ENCODE measurements around the gene CPNE9. TPM values are rescaled to one million over a fixed set of nuclear protein-coding genes. Genes with fewer than 3 reads are reported as not detected.

The CPNE9 gene
- total RNA-seq, 1 donor from 2014 or later: 0.42 TPM

DNA sequence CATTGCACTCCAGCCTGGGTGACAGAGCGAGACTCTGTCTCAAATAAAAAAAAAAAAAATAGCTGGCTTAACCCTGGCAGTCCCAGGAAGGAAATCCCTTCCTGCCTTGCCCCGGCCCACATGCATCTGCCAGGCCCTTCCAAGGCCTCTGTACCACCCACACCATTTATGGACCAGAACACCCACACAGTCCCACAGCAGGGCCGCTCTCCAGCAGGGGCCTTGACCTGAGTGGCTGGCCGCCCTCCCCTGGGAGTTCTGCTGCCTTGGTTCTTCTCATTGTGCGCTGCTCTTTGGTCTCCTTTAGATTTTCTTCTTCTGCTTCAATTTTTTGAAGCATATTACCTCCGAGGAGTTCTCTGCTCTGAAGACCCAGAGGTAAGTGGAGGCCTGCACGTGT is 16.1 kb upstream of the CPNE9 start:
- Mint-ChIP-seq H3K9me3 (no peaks in the 10 kb centered on the region), H3K36me3 (peaks cover 13% of the 10 kb centered on the region), H3K27ac (no peak overlapping the region), H3K27me3 (ENCODE audit: low read depth) (no peaks in the 10 kb centered on the region), H3K4me1 (peaks cover 16% of the 10 kb centered on the region), H3K4me3 (no peak overlapping the region)
- no peak for DNase-seq (ENCODE audit: low spot score in 2 of 2, unreplicated experiment in 2 of 2)
- TF ChIP-seq, protein P1, sequence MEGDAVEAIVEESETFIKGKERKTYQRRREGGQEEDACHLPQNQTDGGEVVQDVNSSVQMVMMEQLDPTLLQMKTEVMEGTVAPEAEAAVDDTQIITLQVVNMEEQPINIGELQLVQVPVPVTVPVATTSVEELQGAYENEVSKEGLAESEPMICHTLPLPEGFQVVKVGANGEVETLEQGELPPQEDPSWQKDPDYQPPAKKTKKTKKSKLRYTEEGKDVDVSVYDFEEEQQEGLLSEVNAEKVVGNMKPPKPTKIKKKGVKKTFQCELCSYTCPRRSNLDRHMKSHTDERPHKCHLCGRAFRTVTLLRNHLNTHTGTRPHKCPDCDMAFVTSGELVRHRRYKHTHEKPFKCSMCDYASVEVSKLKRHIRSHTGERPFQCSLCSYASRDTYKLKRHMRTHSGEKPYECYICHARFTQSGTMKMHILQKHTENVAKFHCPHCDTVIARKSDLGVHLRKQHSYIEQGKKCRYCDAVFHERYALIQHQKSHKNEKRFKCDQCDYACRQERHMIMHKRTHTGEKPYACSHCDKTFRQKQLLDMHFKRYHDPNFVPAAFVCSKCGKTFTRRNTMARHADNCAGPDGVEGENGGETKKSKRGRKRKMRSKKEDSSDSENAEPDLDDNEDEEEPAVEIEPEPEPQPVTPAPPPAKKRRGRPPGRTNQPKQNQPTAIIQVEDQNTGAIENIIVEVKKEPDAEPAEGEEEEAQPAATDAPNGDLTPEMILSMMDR (IDR thresholded peaks at IDR 0.05; ENCODE audit: unreplicated experiment): no peak

DNA sequence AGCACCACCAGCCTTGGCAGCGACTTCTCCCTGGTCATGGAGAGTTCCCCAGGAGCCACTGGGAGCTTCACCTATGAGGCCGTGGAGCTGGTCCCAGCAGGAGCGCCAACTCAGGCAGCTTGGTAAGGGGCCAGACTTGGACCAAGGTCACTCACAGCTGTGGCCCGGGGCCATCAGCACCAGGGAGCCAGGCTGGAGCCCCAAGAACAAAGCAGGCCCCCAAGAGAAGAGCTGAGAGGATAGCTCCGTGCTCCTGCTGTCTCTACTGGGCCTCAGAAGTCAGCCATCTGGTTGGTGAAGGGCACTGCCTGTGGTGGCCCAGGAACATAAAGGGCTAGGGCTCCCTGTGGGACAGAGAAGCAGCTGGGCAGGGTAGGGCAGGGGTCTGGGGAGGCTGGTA is 14.7 kb upstream of the CPNE9 start:
- H3K4me3 Mint-ChIP-seq: no peak overlapping the region
- peaks cover 17% of the 10 kb centered on the region for H3K36me3 Mint-ChIP-seq
- H3K27ac Mint-ChIP-seq: no peak overlapping the region
- DNase-seq (ENCODE audit: low spot score in 2 of 2, unreplicated experiment in 2 of 2): no peak
- H3K27me3 Mint-ChIP-seq (ENCODE audit: low read depth): no peaks in the 10 kb centered on the region
- H3K9me3 Mint-ChIP-seq: no peaks in the 10 kb centered on the region
- TF ChIP-seq, protein P1 (IDR thresholded peaks at IDR 0.05; ENCODE audit: unreplicated experiment): no peak
- H3K4me1 Mint-ChIP-seq: peaks cover 16% of the 10 kb centered on the region

DNA sequence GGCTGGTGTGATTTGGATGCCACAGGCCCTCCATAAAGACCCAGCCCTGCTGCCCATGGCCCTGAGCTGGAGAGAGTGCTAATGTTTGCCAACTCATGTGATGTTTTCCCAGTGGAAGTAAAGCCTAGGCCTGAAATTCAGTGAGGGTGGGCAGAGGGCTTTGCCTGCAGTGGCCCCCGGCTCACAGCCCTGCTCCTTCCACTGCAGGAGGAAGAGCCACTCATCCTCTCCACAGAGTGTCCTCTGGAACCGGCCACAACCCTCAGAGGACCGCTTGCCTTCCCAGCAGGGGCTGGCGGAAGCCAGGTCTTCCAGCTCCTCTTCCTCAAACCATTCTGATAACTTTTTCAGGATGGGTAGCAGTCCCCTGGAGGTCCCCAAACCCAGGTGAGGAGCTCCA is 13.9 kb upstream of the CPNE9 start:
- DNase-seq (ENCODE audit: low spot score in 2 of 2, unreplicated experiment in 2 of 2): no peak
- peaks cover 12% of the 10 kb centered on the region for H3K36me3 Mint-ChIP-seq
- H3K27me3 Mint-ChIP-seq (ENCODE audit: low read depth): no peaks in the 10 kb centered on the region
- H3K4me1 Mint-ChIP-seq: peaks cover 16% of the 10 kb centered on the region
- TF ChIP-seq, protein P1 (IDR thresholded peaks at IDR 0.05; ENCODE audit: unreplicated experiment): no peak
- H3K27ac Mint-ChIP-seq: no peak overlapping the region
- H3K4me3 Mint-ChIP-seq: no peak overlapping the region
- H3K9me3 Mint-ChIP-seq: no peaks in the 10 kb centered on the region

DNA sequence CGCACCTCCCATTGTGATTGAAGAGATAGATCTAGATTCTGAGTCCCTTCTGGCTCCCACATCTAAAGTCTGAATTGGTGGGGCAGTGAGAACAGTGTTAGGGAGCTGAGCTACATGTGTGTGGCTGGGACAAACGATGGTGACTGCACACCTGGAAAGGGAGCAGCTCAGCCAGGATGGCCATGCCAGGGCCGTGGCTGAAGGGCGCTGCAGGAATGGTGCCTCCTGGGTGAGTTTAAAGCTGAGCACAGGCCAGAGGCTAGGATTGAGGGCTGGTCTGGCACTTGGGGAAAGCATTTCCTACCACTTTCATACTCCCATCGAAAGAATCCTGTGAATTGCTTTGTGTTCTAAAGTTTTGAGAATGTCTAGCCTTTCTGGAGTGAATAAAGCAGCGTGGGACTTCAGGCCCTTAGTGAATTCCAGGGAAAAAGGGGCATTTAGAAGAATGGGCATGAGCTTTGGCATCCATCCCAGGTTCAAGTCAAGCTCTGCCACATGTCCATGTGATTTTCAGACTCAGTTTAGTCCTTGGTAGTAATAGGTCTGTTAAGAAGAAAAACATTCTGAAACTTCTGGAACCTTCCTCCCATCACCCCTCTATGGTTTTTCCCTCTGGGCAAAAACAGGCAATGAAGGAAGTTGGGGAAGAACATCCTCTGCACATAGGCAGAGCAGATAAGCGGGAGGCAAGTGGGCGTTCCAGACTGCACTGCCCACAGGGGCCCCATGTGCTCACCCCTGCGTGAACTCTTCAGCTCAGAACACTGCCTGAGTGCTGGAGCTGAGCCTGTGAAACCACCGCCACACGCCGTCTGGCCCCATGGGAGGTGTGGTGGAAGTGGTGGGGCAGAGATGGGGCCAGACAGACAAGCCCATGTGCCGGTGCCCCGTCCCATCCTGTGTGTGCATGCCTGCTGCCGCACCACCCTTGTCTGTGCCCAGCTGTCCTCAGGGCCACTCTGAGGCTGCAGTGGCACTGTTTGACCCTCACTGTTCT is 12.9 kb upstream of the CPNE9 start:
- Mint-ChIP-seq H3K9me3 (no peaks in the 10 kb centered on the region), H3K27ac (peak overlapping the region; percentile 66), H3K4me1 (peaks cover 16% of the 10 kb centered on the region), H3K36me3 (peaks cover 9% of the 10 kb centered on the region), H3K27me3 (ENCODE audit: low read depth) (no peaks in the 10 kb centered on the region), H3K4me3 (no peak overlapping the region)
- no peak for DNase-seq (ENCODE audit: low spot score in 2 of 2, unreplicated experiment in 2 of 2)
- TF ChIP-seq, protein P1 (IDR thresholded peaks at IDR 0.05; ENCODE audit: unreplicated experiment): no peak

DNA sequence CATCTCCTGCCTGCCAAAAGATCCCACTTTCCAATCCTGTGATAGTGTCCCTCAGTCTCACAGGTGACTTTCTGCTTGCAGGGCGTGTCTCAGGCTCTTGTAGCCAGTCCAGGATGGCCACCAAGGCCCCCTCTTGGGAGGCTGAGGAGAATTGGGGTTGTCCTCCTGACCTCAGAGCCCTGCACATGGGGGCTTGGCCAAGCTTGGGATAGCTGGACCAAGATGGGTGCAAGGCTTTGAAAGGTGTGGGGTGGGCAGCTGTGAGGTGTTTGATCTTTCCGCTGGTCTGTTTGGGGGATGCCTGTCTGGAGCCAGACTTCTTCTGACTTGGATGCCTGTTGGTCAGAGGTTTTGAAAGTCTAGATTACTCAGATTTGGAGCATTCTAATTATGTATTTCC is 12.0 kb upstream of the CPNE9 start:
- Mint-ChIP-seq H3K4me1 (peaks cover 16% of the 10 kb centered on the region), H3K36me3 (peaks cover 6% of the 10 kb centered on the region), H3K9me3 (no peaks in the 10 kb centered on the region), H3K4me3 (no peak overlapping the region), H3K27ac (no peak overlapping the region), H3K27me3 (ENCODE audit: low read depth) (no peaks in the 10 kb centered on the region)
- TF ChIP-seq, protein P1 (IDR thresholded peaks at IDR 0.05; ENCODE audit: unreplicated experiment): no peak
- DNase-seq (ENCODE audit: low spot score in 2 of 2, unreplicated experiment in 2 of 2): no peak
